HepG2 (cell line): Measurements from ENCODE around the gene OR6S1. TPM values are rescaled to one million over a fixed set of nuclear protein-coding genes. Genes with fewer than 3 reads are reported as not detected.

ENCODE experiments used
- ASH2L ChIP-seq: fragments of 300-600, 200-600 bp; sonication (generic); IDR thresholded peaks from 2 replicates; pipeline ENCODE4 v1.7.0; 2017; ENCODE audit warnings: low read depth, mild to moderate bottlenecking, moderate library complexity, mixed read lengths, low read length; ENCODE audit not compliant: insufficient read length
- CC2D1A ChIP-seq: sonication (generic); formaldehyde crosslinking; IDR thresholded peaks from 2 replicates; pipeline ENCODE4 v1.8.1; 2023; ENCODE audit warnings: mild to moderate bottlenecking, missing genetic modification reagents
- DRAP1 ChIP-seq: IDR thresholded peaks from 2 replicates; pipeline ENCODE4 v1.6.1; 2016; ENCODE audit warnings: missing genetic modification reagents, missing compliant biosample characterization
- FOXP4 ChIP-seq: sonication (generic); formaldehyde crosslinking; IDR thresholded peaks from 2 replicates; pipeline ENCODE4 v1.4.0; 2020; ENCODE audit warnings: missing genetic modification reagents
- GATAD1 ChIP-seq: IDR thresholded peaks from 2 replicates; pipeline ENCODE4 v1.6.1; 2016; ENCODE audit warnings: missing genetic modification reagents, missing compliant biosample characterization
- GRHL1 ChIP-seq: sonication (generic); formaldehyde crosslinking; conservative IDR thresholded peaks from 2 replicates; pipeline ENCODE4 v1.8.0; 2022; ENCODE audit warnings: missing genetic modification reagents
- HOXA3 ChIP-seq: sonication (generic); formaldehyde crosslinking; IDR thresholded peaks from 2 replicates; pipeline ENCODE4 v1.5.0; 2020; ENCODE audit warnings: missing genetic modification reagents
- IKZF5 ChIP-seq: IDR thresholded peaks from 2 replicates; pipeline ENCODE4 v1.6.1; 2018; ENCODE audit warnings: missing genetic modification reagents, mild to moderate bottlenecking, missing compliant biosample characterization
- NR2F6 ChIP-seq, 2 experiments: IDR thresholded peaks; 2 replicates each; pipeline ENCODE4 v1.6.1; 2016; ENCODE audit warnings: antibody characterized with exemption in 1 of 2, mild to moderate bottlenecking in 1 of 2
- POLR2A ChIP-seq, 2 experiments: IDR thresholded peaks; 2 replicates each; pipeline ENCODE4 v1.6.1; 2011; ENCODE audit warnings: low read depth in 2 of 2, low read length in 2 of 2, mild to moderate bottlenecking in 1 of 2, moderate library complexity in 1 of 2; ENCODE audit not compliant: insufficient read depth in 1 of 2
- POLR2AphosphoS2 ChIP-seq: IDR thresholded peaks from 2 replicates; pipeline ENCODE4 v1.6.1; 2011; ENCODE audit warnings: low read depth, low read length, improper control_type of control experiment
- PRDM10 ChIP-seq: sonication (generic); formaldehyde crosslinking; IDR thresholded peaks from 2 replicates; pipeline ENCODE4 v1.4.0; 2020; ENCODE audit warnings: low read depth, missing genetic modification reagents
- SAP130 ChIP-seq: IDR thresholded peaks from 2 replicates; pipeline ENCODE4 v1.6.1; 2016; ENCODE audit warnings: low read depth
- SRY ChIP-seq: sonication (generic); formaldehyde crosslinking; IDR thresholded peaks from 2 replicates; pipeline ENCODE4 v1.8.0; 2022; ENCODE audit warnings: mild to moderate bottlenecking, missing genetic modification reagents
- THAP7 ChIP-seq: sonication (generic); formaldehyde crosslinking; IDR thresholded peaks from 2 replicates; pipeline ENCODE4 v1.8.1; 2023; ENCODE audit warnings: mild to moderate bottlenecking, missing genetic modification reagents
- ZNF143 ChIP-seq: sonication (generic); formaldehyde crosslinking; IDR thresholded peaks from 2 replicates; pipeline ENCODE4 v1.4.0; 2020; ENCODE audit warnings: missing genetic modification reagents
- ZNF317 ChIP-seq: sonication (generic); formaldehyde crosslinking; IDR thresholded peaks from 2 replicates; pipeline ENCODE4 v1.5.0; 2020; ENCODE audit warnings: mild to moderate bottlenecking, missing genetic modification reagents
- polyA plus RNA-seq, 8 experiments: library from polyadenylated mRNA; depleted of rRNA in 3 of 8; stranded (reverse) in 7 of 8; unstranded in 1 of 8; fragments of >200 nt; fragmentation: Illumina TruSeq in 4 of 8; extraction: Trizol in 4 of 8; gene quantifications; 2 replicates each; pipeline versions ENCODE4 v1.2.1 to v1.2.3, GENCODE V29; 2011 to 2016; ENCODE audit warnings: low read depth in 4 of 8, missing spikeins in 1 of 8, mixed read lengths in 1 of 8; ENCODE audit not compliant: insufficient read depth in 1 of 8
- total RNA-seq, 5 experiments: library from RNA; depleted of rRNA; stranded (reverse); fragments of >200 nt; fragmentation: Illumina TruSeq; extraction: Trizol; gene quantifications; 2 replicates each; pipeline ENCODE4 v1.2.3, GENCODE V29; 2016; ENCODE audit warnings: low read depth in 1 of 5

Gene OR6S1
- total and polyA plus RNA-seq, 2 of the 13 experiments (the other 11 are each of a cell fraction or from before 2014, with no cell fraction given): 0.09 TPM; not detected in 1

- TF ChIP-seq THAP7 (CRISPR knock-in tag) (no peak), ZNF143 (no peak), SRY (CRISPR knock-in tag) (no peak), HOXA3 (peak; percentile 17; the same call in 1 of the 2 replicates), SAP130 (CRISPR knock-in tag) (peak; percentile 72), PRDM10 (CRISPR knock-in tag) (0 out of 2 replicates have a peak, but pooled peaks have one; percentile 33), FOXP4 (CRISPR knock-in tag) (0 out of 2 replicates have a peak, but pooled peaks have one; percentile 20), IKZF5 (CRISPR knock-in tag) (peak; percentile 69; the same call in 1 of the 2 replicates), GATAD1 (CRISPR knock-in tag) (0 out of 2 replicates have a peak, but pooled peaks have one; percentile 62), POLR2A (IDR thresholded peaks at IDR 0.05; ENCODE audit: insufficient read depth in 1 of 2, low read depth in 2 of 2, low read length in 2 of 2) (peak in 1 of 2 experiments; percentile 25; a peak in 1 of 4 replicates), DRAP1 (peak; percentile 48; the same call in 1 of the 2 replicates), CC2D1A (0 out of 2 replicates have a peak, but pooled peaks have one; percentile 57), ASH2L (peak; percentile 49), GRHL1 (CRISPR knock-in tag) (no peak), ZNF317 (CRISPR knock-in tag) (peak; percentile 51; the same call in 1 of the 2 replicates), POLR2AphosphoS2 (no peak), NR2F6 (IDR thresholded peaks at IDR 0.05) (no peak), NR2F6 (CRISPR knock-in tag; IDR thresholded peaks at IDR 0.05) (peak; percentile 38; the same call in 1 of the 2 replicates)
Observed at GRCh38 chr14:20690848-20691640, 49.6 kb upstream of the OR6S1 start (continued).
